ENCODE data around the gene TMEM244. TPM values are rescaled to one million over a fixed set of nuclear protein-coding genes. Genes with fewer than 3 reads are reported as not detected.

Gene TMEM244
- total RNA-seq, 1 donor from 2014 or later: not detected

GRCh38 chr6:129875610-129876520 lies 14.8 kb upstream of the TMEM244 start:
- no peak for TF ChIP-seq CTCF (IDR thresholded peaks at IDR 0.05)
- Histone ChIP-seq H3K4me1 (no peaks in the 10 kb centered on the region), H3K9me3 (no peaks in the 10 kb centered on the region), H3K4me3 (no peak overlapping the region), H3K27ac (no peak overlapping the region), H3K36me3 (no peaks in the 10 kb centered on the region), H3K27me3 (no peaks in the 10 kb centered on the region)
- DNase-seq (no peak), ATAC-seq (no peak)
- intact Hi-C loops (cut with DNase I): no loop called here

- Histone ChIP-seq H3K27me3 (no peaks in the 10 kb centered on the region), H3K36me3 (no peaks in the 10 kb centered on the region), H3K27ac (no peak overlapping the region), H3K9me3 (no peaks in the 10 kb centered on the region), H3K4me3 (no peak overlapping the region), H3K4me1 (no peaks in the 10 kb centered on the region)
- ATAC-seq (no peak), DNase-seq (no peak)
- intact Hi-C loops (cut with DNase I): no loop called here
- no peak for TF ChIP-seq CTCF (IDR thresholded peaks at IDR 0.05)
Observed at GRCh38 chr6:129874837-129875236, 13.7 kb upstream of the TMEM244 start.

GRCh38 chr6:129872586-129872985 lies 11.5 kb upstream of the TMEM244 start:
- TF ChIP-seq CTCF (IDR thresholded peaks at IDR 0.05): no peak
- ATAC-seq: no peak

GRCh38 chr6:129871221-129871620 lies 10.1 kb upstream of the TMEM244 start:
- intact Hi-C loops (cut with DNase I): no loop called here
- no peak for ATAC-seq

More at GRCh38 chr6:129872586-129872985, 11.5 kb upstream of the TMEM244 start:
- Histone ChIP-seq H3K4me1 (no peaks in the 10 kb centered on the region), H3K4me3 (no peak overlapping the region), H3K27ac (no peak overlapping the region), H3K9me3 (no peaks in the 10 kb centered on the region), H3K36me3 (no peaks in the 10 kb centered on the region), H3K27me3 (no peaks in the 10 kb centered on the region)
- intact Hi-C loops (cut with DNase I): no loop called here
- DNase-seq: no peak

GRCh38 chr6:129867403-129867802 lies 6.3 kb upstream of the TMEM244 start:
- no peaks in the 10 kb centered on the region for H3K9me3 ChIP-seq
- no peaks in the 10 kb centered on the region for H3K36me3 ChIP-seq
- H3K27me3 ChIP-seq: no peaks in the 10 kb centered on the region
- H3K27ac ChIP-seq: no peak overlapping the region
- no peaks in the 10 kb centered on the region for H3K4me1 ChIP-seq
- TF ChIP-seq CTCF (IDR thresholded peaks at IDR 0.05): no peak
- ATAC-seq: no peak
- no peak for DNase-seq
- intact Hi-C loops (cut with DNase I): no loop called here
- no peak overlapping the region for H3K4me3 ChIP-seq

More at GRCh38 chr6:129871221-129871620, 10.1 kb upstream of the TMEM244 start:
- DNase-seq: no peak
- Histone ChIP-seq H3K4me1 (no peaks in the 10 kb centered on the region), H3K36me3 (no peaks in the 10 kb centered on the region), H3K27me3 (no peaks in the 10 kb centered on the region), H3K9me3 (no peaks in the 10 kb centered on the region), H3K27ac (no peak overlapping the region), H3K4me3 (no peak overlapping the region)
- TF ChIP-seq CTCF (IDR thresholded peaks at IDR 0.05): no peak
